ENCODE measurements around the gene AVPI1. TPM values are rescaled to one million over a fixed set of nuclear protein-coding genes. Genes with fewer than 3 reads are reported as not detected.

Gene AVPI1
- total RNA-seq, 2 donors from 2014 or later = 15.0 to 17.6 TPM

- no peak for DNase-seq (ENCODE audit: low spot score)
- intact Hi-C loops (cut with DNase I) = no loop called here
These were observed 58.8 kb downstream of the AVPI1 start for GRCh38 chr10:97628228-97628627.

GRCh38 chr10:97627731-97628130 lies 59.3 kb downstream of the AVPI1 start:
- no peak for DNase-seq (ENCODE audit: low spot score)

More at GRCh38 chr10:97627731-97628130, 59.3 kb downstream of the AVPI1 start:
- intact Hi-C loops (cut with DNase I) = no loop called here

Other genes with a start within 250 kb of the AVPI1 start
- 10 to 100 TPM; 22.3 to 28.6 TPM for gene EXOSC1, start 241.2 kb downstream of the AVPI1 start, total RNA-seq
- gene ZDHHC16, start 241.1 kb downstream of the AVPI1 start, total RNA-seq = 10 to 100 TPM; 21.5 to 24.8 TPM
- 10 to 100 TPM; 29.5 to 32.1 TPM for gene MMS19, start 188.8 kb downstream of the AVPI1 start, total RNA-seq
- 10 to 100 TPM; 15.6 to 16.5 TPM for gene UBTD1, start 188.3 kb downstream of the AVPI1 start, total RNA-seq
- gene ANKRD2, start 114.5 kb downstream of the AVPI1 start, total RNA-seq = 1 to 10 TPM in 1 of 2 donors, under 1 TPM in 1; 0.67 to 1.1 TPM
- gene HOGA1, start 102.9 kb downstream of the AVPI1 start, total RNA-seq = 1 to 10 TPM; 1.5 to 4.1 TPM
- under 1 TPM; 0.19 to 0.46 TPM for gene C10orf62, start 97.5 kb downstream of the AVPI1 start, total RNA-seq
- gene MORN4, start 53.7 kb downstream of the AVPI1 start, total RNA-seq = 1 to 10 TPM; 3.4 to 6.5 TPM
- gene PI4K2A, start 46.6 kb downstream of the AVPI1 start, total RNA-seq = 10 to 100 TPM; 13.8 to 15.9 TPM
- gene MARVELD1, start 26.5 kb upstream of the AVPI1 start, total RNA-seq = 10 to 100 TPM; 87.5 to 96.8 TPM
- 10 to 100 TPM; 15.8 to 16.0 TPM for gene ZFYVE27, start 49.9 kb upstream of the AVPI1 start, total RNA-seq
- under 1 TPM; 0.38 to 0.56 TPM for gene SFRP5, start 84.8 kb upstream of the AVPI1 start, total RNA-seq
- under 1 TPM; 0.19 TPM for gene GOLGA7B, start 162.6 kb upstream of the AVPI1 start, total RNA-seq

Measured in posterior vena cava (tissue), 2 donors.